ENCODE data around the gene HSP90AB1. TPM values are rescaled to one million over a fixed set of nuclear protein-coding genes. Genes with fewer than 3 reads are reported as not detected.

HSP90AB1 gene
- total and polyA plus RNA-seq, 9 of the 15 experiments (the other 6 are each of a cell fraction or from before 2014, with no cell fraction given) = 1,780 to 3,358 (median 2,262) TPM

DNA sequence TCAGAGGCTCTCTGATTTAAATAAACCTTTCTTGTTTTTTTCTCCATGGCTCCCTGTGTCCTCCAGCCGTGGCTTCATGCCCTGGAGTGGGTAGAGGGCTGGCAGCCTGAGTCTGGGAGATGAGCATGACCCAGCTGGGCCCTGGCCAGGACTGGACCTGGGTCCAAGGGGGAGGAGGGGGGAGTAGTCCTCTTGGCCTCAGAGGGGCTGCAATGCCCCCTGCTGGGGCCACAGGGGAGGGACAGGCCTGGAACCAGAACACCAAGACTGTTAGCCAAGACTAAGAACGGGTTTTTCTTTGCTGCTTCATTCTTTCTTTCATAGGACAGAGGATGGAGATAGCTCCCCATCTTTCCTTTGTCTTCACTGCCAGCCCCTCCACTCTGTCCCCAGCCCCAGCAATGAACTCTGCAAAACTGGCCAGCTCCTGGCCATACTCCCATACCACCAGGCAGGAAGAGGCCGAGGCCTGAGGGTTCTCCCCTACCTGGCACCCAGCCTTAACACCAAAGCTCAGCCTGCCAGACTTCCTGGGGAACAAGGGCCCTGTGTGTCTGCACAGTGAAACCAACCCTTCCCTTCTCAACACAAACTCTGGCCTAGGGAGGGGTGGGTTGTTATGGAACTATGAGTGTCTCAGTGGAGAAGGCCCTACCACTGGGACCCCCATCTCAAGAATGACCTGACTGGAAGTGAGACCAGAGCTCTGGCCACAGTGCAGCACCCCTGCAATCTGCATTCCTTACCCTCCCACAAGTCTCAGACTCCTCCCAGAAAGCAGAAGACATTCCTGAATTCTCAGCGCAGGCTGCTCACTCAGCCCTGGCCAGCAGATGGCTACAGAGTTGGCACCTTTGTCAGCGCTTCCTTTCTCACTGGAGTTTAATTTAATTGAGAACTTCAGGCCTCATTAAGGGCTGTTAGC lies 12.5 kb upstream of the HSP90AB1 start (continued):
- TF ChIP-seq, protein P1, sequence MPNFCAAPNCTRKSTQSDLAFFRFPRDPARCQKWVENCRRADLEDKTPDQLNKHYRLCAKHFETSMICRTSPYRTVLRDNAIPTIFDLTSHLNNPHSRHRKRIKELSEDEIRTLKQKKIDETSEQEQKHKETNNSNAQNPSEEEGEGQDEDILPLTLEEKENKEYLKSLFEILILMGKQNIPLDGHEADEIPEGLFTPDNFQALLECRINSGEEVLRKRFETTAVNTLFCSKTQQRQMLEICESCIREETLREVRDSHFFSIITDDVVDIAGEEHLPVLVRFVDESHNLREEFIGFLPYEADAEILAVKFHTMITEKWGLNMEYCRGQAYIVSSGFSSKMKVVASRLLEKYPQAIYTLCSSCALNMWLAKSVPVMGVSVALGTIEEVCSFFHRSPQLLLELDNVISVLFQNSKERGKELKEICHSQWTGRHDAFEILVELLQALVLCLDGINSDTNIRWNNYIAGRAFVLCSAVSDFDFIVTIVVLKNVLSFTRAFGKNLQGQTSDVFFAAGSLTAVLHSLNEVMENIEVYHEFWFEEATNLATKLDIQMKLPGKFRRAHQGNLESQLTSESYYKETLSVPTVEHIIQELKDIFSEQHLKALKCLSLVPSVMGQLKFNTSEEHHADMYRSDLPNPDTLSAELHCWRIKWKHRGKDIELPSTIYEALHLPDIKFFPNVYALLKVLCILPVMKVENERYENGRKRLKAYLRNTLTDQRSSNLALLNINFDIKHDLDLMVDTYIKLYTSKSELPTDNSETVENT (CRISPR knock-in tag; IDR thresholded peaks at IDR 0.05) = no peak
- TF ChIP-seq, protein P2, sequence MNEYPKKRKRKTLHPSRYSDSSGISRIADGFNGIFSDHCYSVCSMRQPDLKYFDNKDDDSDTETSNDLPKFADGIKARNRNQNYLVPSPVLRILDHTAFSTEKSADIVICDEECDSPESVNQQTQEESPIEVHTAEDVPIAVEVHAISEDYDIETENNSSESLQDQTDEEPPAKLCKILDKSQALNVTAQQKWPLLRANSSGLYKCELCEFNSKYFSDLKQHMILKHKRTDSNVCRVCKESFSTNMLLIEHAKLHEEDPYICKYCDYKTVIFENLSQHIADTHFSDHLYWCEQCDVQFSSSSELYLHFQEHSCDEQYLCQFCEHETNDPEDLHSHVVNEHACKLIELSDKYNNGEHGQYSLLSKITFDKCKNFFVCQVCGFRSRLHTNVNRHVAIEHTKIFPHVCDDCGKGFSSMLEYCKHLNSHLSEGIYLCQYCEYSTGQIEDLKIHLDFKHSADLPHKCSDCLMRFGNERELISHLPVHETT (CRISPR knock-in tag; conservative IDR thresholded peaks at IDR 0.05 in 1 of 2, IDR thresholded peaks at IDR 0.05 in 1 of 2) = no peak
- TF ChIP-seq ARID1B (IDR thresholded peaks at IDR 0.05) (0 out of 2 replicates have a peak, but pooled peaks have one; percentile 12), ZBTB7A (IDR thresholded peaks at IDR 0.05; ENCODE audit: borderline replicate concordance, control insufficient read depth, low read depth, low read length) (peak; percentile 66; the same call in 1 of the 2 replicates), L3MBTL2 (IDR thresholded peaks at IDR 0.05) (no peak), ZNF212 (CRISPR knock-in tag; IDR thresholded peaks at IDR 0.05) (no peak), CC2D1A (IDR thresholded peaks at IDR 0.05) (peak; percentile 83), MEIS2 (IDR thresholded peaks at IDR 0.05; ENCODE audit: partially characterized antibody) (no peak), EGR1 (conservative IDR thresholded peaks at IDR 0.05) (no peak), CBX3 (IDR thresholded peaks at IDR 0.05; ENCODE audit: borderline replicate concordance in 1 of 2, low read length in 2 of 2) (no peak), MTF1 (CRISPR knock-in tag; IDR thresholded peaks at IDR 0.05; ENCODE audit: borderline replicate concordance) (0 out of 2 replicates have a peak, but pooled peaks have one; percentile 12), EWSR1 (IDR thresholded peaks at IDR 0.05; ENCODE audit: borderline replicate concordance, low read depth, partially characterized antibody) (no peak), HCFC1 (IDR thresholded peaks at IDR 0.05; ENCODE audit: low read depth, low read length) (peak; percentile 21; the same call in 1 of the 2 replicates), YBX1 (IDR thresholded peaks at IDR 0.05) (no peak), ATF1 (CRISPR knock-in tag; IDR thresholded peaks at IDR 0.05) (no peak), ATF1 (tag; IDR thresholded peaks at IDR 0.05) (no peak), MTA1 (IDR thresholded peaks at IDR 0.05; ENCODE audit: borderline replicate concordance) (no peak), SOX6 (IDR thresholded peaks at IDR 0.05) (0 out of 2 replicates have a peak, but pooled peaks have one; percentile 27), SIN3B (IDR thresholded peaks at IDR 0.05; ENCODE audit: low read depth) (peak; percentile 16; the same call in 1 of the 2 replicates), ZFPM2 (CRISPR knock-in tag; IDR thresholded peaks at IDR 0.05) (no peak), DPF2 (IDR thresholded peaks at IDR 0.05) (no peak), KLF10 (CRISPR knock-in tag; IDR thresholded peaks at IDR 0.05) (no peak), SLC30A9 (CRISPR knock-in tag; IDR thresholded peaks at IDR 0.05) (no peak), PYGO2 (tag; IDR thresholded peaks at IDR 0.05) (no peak), PKNOX1 (IDR thresholded peaks at IDR 0.05) (no peak), POLR2G (IDR thresholded peaks at IDR 0.05; ENCODE audit: low read depth, low read length) (0 out of 2 replicates have a peak, but pooled peaks have one; percentile 31)

Data from K562 (cell line).